Camera-type eye (tissue), 1 donor: ENCODE measurements around the gene VN1R4. TPM values are rescaled to one million over a fixed set of nuclear protein-coding genes. Genes with fewer than 3 reads are reported as not detected.

Source experiments
- total RNA-seq: library from RNA; depleted of rRNA; stranded (reverse); fragments of >200 nt; gene quantifications from one replicate; pipeline ENCODE4 v1.2.3, GENCODE V29; 2014

Gene VN1R4
- not detected for total RNA-seq

DNA sequence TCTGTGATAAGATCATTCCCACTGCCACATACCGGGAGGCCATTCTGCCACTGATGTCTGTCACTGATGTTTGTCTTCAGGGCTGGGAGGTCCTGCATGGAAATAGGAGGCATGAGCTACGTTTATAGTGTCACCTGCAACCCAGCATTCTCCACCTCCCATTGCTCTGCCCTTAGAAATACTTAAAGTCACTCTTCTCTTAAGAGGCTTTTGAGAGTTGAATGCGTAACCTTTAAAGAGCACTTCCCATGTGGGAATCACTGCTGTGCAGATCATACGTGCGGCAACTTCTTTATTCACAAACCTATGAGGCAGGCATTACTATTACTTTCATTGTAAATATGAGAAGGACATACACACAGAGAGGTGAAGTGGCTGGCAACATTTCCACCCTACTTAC is at the start of gene VN1R4:
Gene VN1R4 (minus strand): TSS at position 101 of the 400 bp plus-strand sequence. CDS start 58 bp downstream, at position 43.

DNA sequence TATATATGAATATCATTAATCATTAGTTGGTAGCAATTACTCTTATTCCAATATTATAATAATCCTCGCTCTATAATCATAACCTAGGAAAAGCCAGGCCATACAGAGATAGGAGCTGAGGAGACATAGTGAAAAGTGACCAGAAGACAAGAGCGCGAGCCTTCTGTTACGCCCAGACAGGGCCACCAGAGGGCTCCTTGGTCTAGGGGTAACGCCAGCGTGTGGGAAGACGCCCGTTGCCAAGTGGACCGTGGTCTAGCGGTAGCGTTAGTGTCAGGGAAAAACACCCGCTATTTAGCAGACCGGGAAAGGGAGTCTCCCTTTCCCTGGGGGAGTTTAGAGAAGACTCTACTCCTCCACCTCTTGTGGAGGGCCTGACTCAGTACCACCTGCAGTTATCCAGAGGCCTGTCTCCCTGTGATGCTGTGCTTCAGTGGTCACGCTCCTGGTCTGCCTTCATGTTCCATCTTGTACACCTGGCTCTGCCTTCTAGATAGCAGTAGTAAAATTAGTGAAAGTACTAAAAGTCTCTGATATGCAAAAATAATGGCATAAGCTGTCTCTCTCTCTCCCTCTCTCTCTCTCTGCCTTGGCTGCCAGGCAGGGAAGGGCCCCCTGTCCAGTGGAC is 9.7 kb downstream of the VN1R4 start, which contains the start of gene VN1R2:
Gene VN1R2 (plus strand): TSS at position 578 of the 628 bp plus-strand sequence. CDS start 84 bp downstream, outside the sequence.

DNA sequence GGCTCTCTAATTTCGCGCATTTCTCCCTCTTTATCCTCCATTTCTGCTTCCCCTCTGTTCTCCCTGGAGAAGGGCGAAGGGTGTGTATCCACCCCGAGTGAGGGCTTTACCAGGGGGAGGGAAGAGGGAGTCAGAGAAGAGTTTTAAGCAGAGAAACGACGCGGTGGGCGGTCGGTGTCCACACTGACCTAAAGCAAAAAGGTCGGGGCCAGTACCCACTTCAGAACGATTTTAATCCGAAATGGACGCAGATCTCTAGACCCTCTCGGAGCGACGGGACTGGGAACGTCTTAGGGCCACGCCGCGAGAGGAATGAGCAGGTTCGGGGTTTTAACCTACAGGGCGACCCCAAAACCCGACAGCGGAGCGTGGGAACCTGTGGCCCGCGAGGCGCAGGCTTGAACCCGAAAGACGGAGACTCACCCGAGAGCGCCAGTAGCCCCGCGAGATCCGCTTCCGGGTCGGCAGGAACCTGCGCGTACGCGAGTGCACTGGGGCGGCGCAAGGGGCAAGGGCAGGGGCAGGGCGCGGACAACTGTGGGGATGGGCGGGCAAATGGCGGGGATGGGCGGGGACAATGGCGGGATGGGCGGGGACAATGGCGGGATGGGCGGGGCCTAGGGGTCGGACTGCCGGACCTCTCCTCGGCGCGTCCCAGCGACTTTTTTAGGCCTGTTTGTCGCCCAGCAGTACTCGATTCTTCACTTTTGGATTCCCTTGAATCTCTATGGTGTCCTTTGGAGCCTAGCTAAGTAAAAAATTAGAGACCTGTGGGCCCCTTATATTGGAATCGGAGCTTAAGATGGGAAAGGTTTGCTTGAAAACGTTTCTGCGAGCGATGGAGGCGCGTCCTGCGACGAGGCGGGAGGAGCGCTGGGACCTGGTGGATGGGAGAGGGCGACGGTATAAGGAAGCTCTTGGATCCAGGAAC is 12.8 kb downstream of the VN1R4 start, which contains the start of gene ZNF677:
Gene ZNF677 (minus strand): TSS at position 463 of the 931 bp plus-strand sequence. CDS start 3,323 bp downstream, outside the sequence.

Other genes starting within 250 kb of the VN1R4 start
- gene ERVV-2, start 223.0 kb downstream of the VN1R4 start, total RNA-seq: not detected
- 87.9 TPM for gene ZNF160, start 164.3 kb downstream of the VN1R4 start, total RNA-seq
- gene ZNF415, start 134.8 kb downstream of the VN1R4 start, total RNA-seq: 25.6 TPM
- gene ZNF347, start 108.7 kb downstream of the VN1R4 start, total RNA-seq: 22.3 TPM
- 4.3 TPM for gene ZNF665, start 74.4 kb downstream of the VN1R4 start, total RNA-seq
- 67.0 TPM for gene ZNF677, start 12.8 kb downstream of the VN1R4 start, total RNA-seq
- not detected for gene VN1R2, start 9.4 kb downstream of the VN1R4 start, total RNA-seq
- gene ZNF845, start 66.0 kb upstream of the VN1R4 start, total RNA-seq: 13.0 TPM
- 22.2 TPM for gene ZNF525, start 98.0 kb upstream of the VN1R4 start, total RNA-seq
- gene ZNF765, start 127.4 kb upstream of the VN1R4 start, total RNA-seq: 21.0 TPM
- 14.6 TPM for gene ZNF761, start 164.3 kb upstream of the VN1R4 start, total RNA-seq
- gene ZNF813, start 200.0 kb upstream of the VN1R4 start, total RNA-seq: 8.0 TPM